HepG2 (cell line): ENCODE results near the gene ZCCHC3. TPM values are rescaled to one million over a fixed set of nuclear protein-coding genes. Genes with fewer than 3 reads are reported as not detected.

Source experiments
- CHCHD3 ChIP-seq: sonication (generic); formaldehyde crosslinking; IDR thresholded peaks from 2 replicates; pipeline ENCODE4 v1.8.0; 2022; ENCODE audit warnings: mild to moderate bottlenecking, missing genetic modification reagents, moderate library complexity
- DNMT1 ChIP-seq: sonication (generic); formaldehyde crosslinking; IDR thresholded peaks from 2 replicates; pipeline ENCODE4 v1.5.1; 2020; ENCODE audit warnings: mild to moderate bottlenecking, missing genetic modification reagents
- DR1 ChIP-seq: sonication (generic); formaldehyde crosslinking; IDR thresholded peaks from 2 replicates; pipeline ENCODE4 v1.8.0; 2021; ENCODE audit warnings: mild to moderate bottlenecking, missing genetic modification reagents, inconsistent platforms
- EEA1 ChIP-seq: sonication (generic); formaldehyde crosslinking; IDR thresholded peaks from 2 replicates; pipeline ENCODE4 v1.5.1; 2020; ENCODE audit warnings: mild to moderate bottlenecking, missing genetic modification reagents, borderline replicate concordance
- FLYWCH1 ChIP-seq: sonication (generic); formaldehyde crosslinking; IDR thresholded peaks from 2 replicates; pipeline ENCODE4 v1.8.1; 2023; ENCODE audit warnings: mild to moderate bottlenecking, missing genetic modification reagents
- HNRNPK ChIP-seq: fragments of 200-400 bp; formaldehyde crosslinking; IDR thresholded peaks from 2 replicates; pipeline ENCODE4 v1.6.1; 2018; ENCODE audit warnings: low read length, low read depth, moderate library complexity, mild to moderate bottlenecking; ENCODE audit not compliant: poor library complexity, severe bottlenecking
- KDM1A ChIP-seq: IDR thresholded peaks from 2 replicates; pipeline ENCODE4 v1.6.1; 2016; ENCODE audit warnings: missing compliant biosample characterization
- MEIS2 ChIP-seq: sonication (generic); formaldehyde crosslinking; IDR thresholded peaks from 2 replicates; pipeline ENCODE4 v1.9.0; 2021; ENCODE audit warnings: mild to moderate bottlenecking, missing genetic modification reagents
- NFE2L1 ChIP-seq: sonication (generic); formaldehyde crosslinking; IDR thresholded peaks from 2 replicates; pipeline ENCODE4 v1.4.0; 2020; ENCODE audit warnings: missing genetic modification reagents, mild to moderate bottlenecking, borderline replicate concordance
- PAWR ChIP-seq: sonication (generic); formaldehyde crosslinking; IDR thresholded peaks from 2 replicates; pipeline ENCODE4 v1.4.0; 2020; ENCODE audit warnings: missing genetic modification reagents, mild to moderate bottlenecking, borderline replicate concordance
- ZBTB20 ChIP-seq: sonication (generic); formaldehyde crosslinking; IDR thresholded peaks from 2 replicates; pipeline ENCODE4 v1.8.1; 2023; ENCODE audit warnings: missing genetic modification reagents, low read depth, mild to moderate bottlenecking, borderline replicate concordance
- ZBTB21 ChIP-seq: sonication (generic); formaldehyde crosslinking; IDR thresholded peaks from 2 replicates; pipeline ENCODE4 v1.4.0; 2020; ENCODE audit warnings: missing genetic modification reagents
- ZFP62 ChIP-seq: sonication (generic); formaldehyde crosslinking; IDR thresholded peaks from 2 replicates; pipeline ENCODE4 v1.4.0; 2020; ENCODE audit warnings: missing genetic modification reagents
- ZNF260 ChIP-seq: sonication (generic); formaldehyde crosslinking; IDR thresholded peaks from 2 replicates; pipeline ENCODE4 v1.4.0; 2020; ENCODE audit warnings: missing genetic modification reagents, low read depth, mild to moderate bottlenecking, borderline replicate concordance
- ZNF335 ChIP-seq: sonication (generic); formaldehyde crosslinking; IDR thresholded peaks from 2 replicates; pipeline ENCODE4 v1.4.0; 2020; ENCODE audit warnings: missing genetic modification reagents
- ZNF34 ChIP-seq: sonication (generic); formaldehyde crosslinking; IDR thresholded peaks from 2 replicates; pipeline ENCODE4 v1.4.0; 2020; ENCODE audit warnings: mild to moderate bottlenecking, missing genetic modification reagents, borderline replicate concordance
- ZNF430 ChIP-seq: sonication (generic); formaldehyde crosslinking; IDR thresholded peaks from 2 replicates; pipeline ENCODE4 v1.9.0; 2021; ENCODE audit warnings: mild to moderate bottlenecking, missing genetic modification reagents
- polyA plus RNA-seq, 8 experiments: library from polyadenylated mRNA; depleted of rRNA in 3 of 8; stranded (reverse) in 7 of 8; unstranded in 1 of 8; fragments of >200 nt; fragmentation: Illumina TruSeq in 4 of 8; extraction: Trizol in 4 of 8; gene quantifications; 2 replicates each; pipeline versions ENCODE4 v1.2.1 to v1.2.3, GENCODE V29; 2011 to 2016; ENCODE audit warnings: low read depth in 4 of 8, missing spikeins in 1 of 8, mixed read lengths in 1 of 8; ENCODE audit not compliant: insufficient read depth in 1 of 8
- total RNA-seq, 5 experiments: library from RNA; depleted of rRNA; stranded (reverse); fragments of >200 nt; fragmentation: Illumina TruSeq; extraction: Trizol; gene quantifications; 2 replicates each; pipeline ENCODE4 v1.2.3, GENCODE V29; 2016; ENCODE audit warnings: low read depth in 1 of 5
- TF ChIP-seq, protein P1 (sequence below): IDR thresholded peaks from 2 replicates; pipeline ENCODE4 v1.6.1; 2016; ENCODE audit warnings: low read depth, borderline replicate concordance
- TF ChIP-seq, protein P2 (sequence below): sonication (generic); formaldehyde crosslinking; IDR thresholded peaks from 2 replicates; pipeline ENCODE4 v1.4.0; 2020; ENCODE audit warnings: low read depth, missing genetic modification reagents
- TF ChIP-seq, protein P3 (sequence below): sonication (generic); formaldehyde crosslinking; IDR thresholded peaks from 2 replicates; pipeline ENCODE4; 2020; ENCODE audit warnings: missing genetic modification reagents, mild to moderate bottlenecking, borderline replicate concordance
- TF ChIP-seq, protein P4 (sequence below): sonication (generic); formaldehyde crosslinking; IDR thresholded peaks from 2 replicates; pipeline ENCODE4 v1.8.0; 2022; ENCODE audit warnings: mild to moderate bottlenecking, missing genetic modification reagents, moderate library complexity

Gene ZCCHC3
- total and polyA plus RNA-seq, 2 of the 13 experiments (the other 11 are each of a cell fraction or from before 2014, with no cell fraction given): 46.6 to 63.0 TPM

DNA sequence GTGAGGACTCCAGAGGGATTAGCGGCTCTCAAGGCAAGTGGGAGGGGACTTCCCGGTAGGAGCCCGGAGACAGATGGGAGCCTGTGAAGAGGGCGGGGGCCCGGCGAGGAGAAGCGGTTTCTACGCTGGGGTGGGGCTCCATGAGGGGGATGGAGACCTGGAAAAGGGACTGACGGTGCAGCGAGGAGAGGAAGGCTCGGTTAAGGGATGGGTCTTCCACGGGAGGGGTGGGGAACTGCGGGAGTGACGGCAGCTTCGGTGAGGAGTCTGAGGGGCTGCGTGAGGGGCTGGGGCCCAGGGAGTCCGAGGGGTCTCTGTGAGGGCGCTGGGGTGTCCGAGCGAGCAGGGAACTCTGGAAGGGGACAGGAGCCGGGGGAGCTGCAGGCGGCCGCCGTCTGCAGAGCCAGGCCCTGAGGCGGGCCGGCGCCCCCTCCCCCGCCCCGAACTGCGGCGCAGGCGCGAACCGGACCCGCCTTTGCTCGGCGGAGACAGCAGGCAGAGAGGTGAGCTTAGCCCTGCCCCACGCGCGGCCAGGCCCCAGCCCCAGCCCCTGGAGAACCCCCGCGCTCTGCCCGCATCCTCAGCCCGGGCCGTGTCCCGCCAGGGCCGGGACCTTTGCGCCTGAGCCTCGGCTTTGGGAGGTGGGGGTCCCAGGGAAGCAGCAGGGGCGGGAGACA, 49.4 kb downstream of the ZCCHC3 start, which contains the start of gene NRSN2 (continued):
- TF ChIP-seq ZNF260 (CRISPR knock-in tag) (no peak), FLYWCH1 (CRISPR knock-in tag) (no peak), ZBTB20 (CRISPR knock-in tag) (no peak; the same call in 1 of the 2 replicates), KDM1A (no peak), CHCHD3 (CRISPR knock-in tag) (peak; percentile 85; the same call in 1 of the 2 replicates), PAWR (CRISPR knock-in tag) (0 out of 2 replicates have a peak, but pooled peaks have one; percentile 18), DR1 (CRISPR knock-in tag) (no peak; the same call in none of the 2 replicates), ZNF335 (CRISPR knock-in tag) (no peak; the same call in 1 of the 2 replicates), HNRNPK (peak; percentile 90), ZFP62 (CRISPR knock-in tag) (no peak), EEA1 (CRISPR knock-in tag) (no peak; the same call in 1 of the 2 replicates), DNMT1 (CRISPR knock-in tag) (peak; percentile 45; the same call in 1 of the 2 replicates), ZNF34 (CRISPR knock-in tag) (no peak), ZBTB21 (CRISPR knock-in tag) (no peak), NFE2L1 (CRISPR knock-in tag) (no peak), ZNF430 (CRISPR knock-in tag) (peak; percentile 71; the same call in 1 of the 2 replicates), MEIS2 (CRISPR knock-in tag) (peak; percentile 79; the same call in 1 of the 2 replicates)
- TF ChIP-seq, protein P1, sequence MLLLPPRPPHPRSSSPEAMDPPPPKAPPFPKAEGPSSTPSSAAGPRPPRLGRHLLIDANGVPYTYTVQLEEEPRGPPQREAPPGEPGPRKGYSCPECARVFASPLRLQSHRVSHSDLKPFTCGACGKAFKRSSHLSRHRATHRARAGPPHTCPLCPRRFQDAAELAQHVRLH (CRISPR knock-in tag): no peak; the same call in 1 of the 2 replicates
- TF ChIP-seq, protein P2, sequence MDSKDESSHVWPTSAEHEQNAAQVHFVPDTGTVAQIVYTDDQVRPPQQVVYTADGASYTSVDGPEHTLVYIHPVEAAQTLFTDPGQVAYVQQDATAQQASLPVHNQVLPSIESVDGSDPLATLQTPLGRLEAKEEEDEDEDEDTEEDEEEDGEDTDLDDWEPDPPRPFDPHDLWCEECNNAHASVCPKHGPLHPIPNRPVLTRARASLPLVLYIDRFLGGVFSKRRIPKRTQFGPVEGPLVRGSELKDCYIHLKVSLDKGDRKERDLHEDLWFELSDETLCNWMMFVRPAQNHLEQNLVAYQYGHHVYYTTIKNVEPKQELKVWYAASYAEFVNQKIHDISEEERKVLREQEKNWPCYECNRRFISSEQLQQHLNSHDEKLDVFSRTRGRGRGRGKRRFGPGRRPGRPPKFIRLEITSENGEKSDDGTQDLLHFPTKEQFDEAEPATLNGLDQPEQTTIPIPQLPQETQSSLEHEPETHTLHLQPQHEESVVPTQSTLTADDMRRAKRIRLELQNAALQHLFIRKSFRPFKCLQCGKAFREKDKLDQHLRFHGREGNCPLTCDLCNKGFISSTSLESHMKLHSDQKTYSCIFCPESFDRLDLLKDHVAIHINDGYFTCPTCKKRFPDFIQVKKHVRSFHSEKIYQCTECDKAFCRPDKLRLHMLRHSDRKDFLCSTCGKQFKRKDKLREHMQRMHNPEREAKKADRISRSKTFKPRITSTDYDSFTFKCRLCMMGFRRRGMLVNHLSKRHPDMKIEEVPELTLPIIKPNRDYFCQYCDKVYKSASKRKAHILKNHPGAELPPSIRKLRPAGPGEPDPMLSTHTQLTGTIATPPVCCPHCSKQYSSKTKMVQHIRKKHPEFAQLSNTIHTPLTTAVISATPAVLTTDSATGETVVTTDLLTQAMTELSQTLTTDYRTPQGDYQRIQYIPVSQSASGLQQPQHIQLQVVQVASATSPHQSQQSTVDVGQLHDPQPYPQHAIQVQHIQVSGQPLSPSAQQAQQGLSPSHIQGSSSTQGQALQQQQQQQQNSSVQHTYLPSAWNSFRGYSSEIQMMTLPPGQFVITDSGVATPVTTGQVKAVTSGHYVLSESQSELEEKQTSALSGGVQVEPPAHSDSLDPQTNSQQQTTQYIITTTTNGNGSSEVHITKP (CRISPR knock-in tag): 0 out of 2 replicates have a peak, but pooled peaks have one; percentile 25
- TF ChIP-seq, protein P3, sequence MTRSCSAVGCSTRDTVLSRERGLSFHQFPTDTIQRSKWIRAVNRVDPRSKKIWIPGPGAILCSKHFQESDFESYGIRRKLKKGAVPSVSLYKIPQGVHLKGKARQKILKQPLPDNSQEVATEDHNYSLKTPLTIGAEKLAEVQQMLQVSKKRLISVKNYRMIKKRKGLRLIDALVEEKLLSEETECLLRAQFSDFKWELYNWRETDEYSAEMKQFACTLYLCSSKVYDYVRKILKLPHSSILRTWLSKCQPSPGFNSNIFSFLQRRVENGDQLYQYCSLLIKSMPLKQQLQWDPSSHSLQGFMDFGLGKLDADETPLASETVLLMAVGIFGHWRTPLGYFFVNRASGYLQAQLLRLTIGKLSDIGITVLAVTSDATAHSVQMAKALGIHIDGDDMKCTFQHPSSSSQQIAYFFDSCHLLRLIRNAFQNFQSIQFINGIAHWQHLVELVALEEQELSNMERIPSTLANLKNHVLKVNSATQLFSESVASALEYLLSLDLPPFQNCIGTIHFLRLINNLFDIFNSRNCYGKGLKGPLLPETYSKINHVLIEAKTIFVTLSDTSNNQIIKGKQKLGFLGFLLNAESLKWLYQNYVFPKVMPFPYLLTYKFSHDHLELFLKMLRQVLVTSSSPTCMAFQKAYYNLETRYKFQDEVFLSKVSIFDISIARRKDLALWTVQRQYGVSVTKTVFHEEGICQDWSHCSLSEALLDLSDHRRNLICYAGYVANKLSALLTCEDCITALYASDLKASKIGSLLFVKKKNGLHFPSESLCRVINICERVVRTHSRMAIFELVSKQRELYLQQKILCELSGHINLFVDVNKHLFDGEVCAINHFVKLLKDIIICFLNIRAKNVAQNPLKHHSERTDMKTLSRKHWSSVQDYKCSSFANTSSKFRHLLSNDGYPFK (CRISPR knock-in tag): no peak
- TF ChIP-seq, protein P4, sequence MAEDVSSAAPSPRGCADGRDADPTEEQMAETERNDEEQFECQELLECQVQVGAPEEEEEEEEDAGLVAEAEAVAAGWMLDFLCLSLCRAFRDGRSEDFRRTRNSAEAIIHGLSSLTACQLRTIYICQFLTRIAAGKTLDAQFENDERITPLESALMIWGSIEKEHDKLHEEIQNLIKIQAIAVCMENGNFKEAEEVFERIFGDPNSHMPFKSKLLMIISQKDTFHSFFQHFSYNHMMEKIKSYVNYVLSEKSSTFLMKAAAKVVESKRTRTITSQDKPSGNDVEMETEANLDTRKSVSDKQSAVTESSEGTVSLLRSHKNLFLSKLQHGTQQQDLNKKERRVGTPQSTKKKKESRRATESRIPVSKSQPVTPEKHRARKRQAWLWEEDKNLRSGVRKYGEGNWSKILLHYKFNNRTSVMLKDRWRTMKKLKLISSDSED (CRISPR knock-in tag): 0 out of 2 replicates have a peak, but pooled peaks have one; percentile 75
